Activated CD4-positive, alpha-beta T cell treated with anti-CD3 and anti-CD28 coated beads, Interleukin-2, amount 50 U/mL, for 1 hour (primary cell): Measurements from ENCODE around the gene MYO7A.

ENCODE experiments used
- DNase-seq: peaks from one replicate; pipeline ENCODE4 v3.0.0-alpha.2; 2020

The MYO7A gene

GRCh38 chr11:77112641-77113381, 15.2 kb upstream of the MYO7A start:
- no peak for DNase-seq

GRCh38 chr11:77113382-77114088, 14.5 kb upstream of the MYO7A start:
- DNase-seq: no peak

- no peak for DNase-seq
These were observed 14.0 kb upstream of the MYO7A start for GRCh38 chr11:77114089-77114463.

GRCh38 chr11:77115181-77115611, 12.8 kb upstream of the MYO7A start:
- no peak for DNase-seq

- no peak for DNase-seq
These were observed 12.1 kb upstream of the MYO7A start for GRCh38 chr11:77115956-77116355.

- DNase-seq: no peak
These were observed 10.6 kb upstream of the MYO7A start for GRCh38 chr11:77117492-77117891.

GRCh38 chr11:77118086-77118485, 10.0 kb upstream of the MYO7A start:
- DNase-seq: no peak

GRCh38 chr11:77118971-77119370, 9.1 kb upstream of the MYO7A start:
- DNase-seq: no peak

- DNase-seq: no peak
These were observed 8.5 kb upstream of the MYO7A start for GRCh38 chr11:77119531-77119936.

GRCh38 chr11:77120571-77120970, 7.5 kb upstream of the MYO7A start:
- no peak for DNase-seq

- DNase-seq: no peak
These were observed 6.9 kb upstream of the MYO7A start for GRCh38 chr11:77121096-77121640.

- no peak for DNase-seq
These were observed 6.0 kb upstream of the MYO7A start for GRCh38 chr11:77121876-77122575.

- DNase-seq: no peak
These were observed 5.4 kb upstream of the MYO7A start for GRCh38 chr11:77122576-77123212.

- no peak for DNase-seq
These were observed 4.5 kb upstream of the MYO7A start for GRCh38 chr11:77123591-77123990.

GRCh38 chr11:77124041-77124440, 4.0 kb upstream of the MYO7A start:
- DNase-seq: no peak

GRCh38 chr11:77124488-77124887, 3.6 kb upstream of the MYO7A start:
- no peak for DNase-seq

GRCh38 chr11:77125191-77125590, 2.9 kb upstream of the MYO7A start:
- no peak for DNase-seq

GRCh38 chr11:77125695-77126094, 2.4 kb upstream of the MYO7A start:
- DNase-seq: no peak

GRCh38 chr11:77126156-77126775, 1.8 kb upstream of the MYO7A start:
- no peak for DNase-seq

GRCh38 chr11:77126861-77127234, 1.2 kb upstream of the MYO7A start:
- DNase-seq: no peak

- peak; percentile 53 for DNase-seq
These were observed 673 bp upstream of the MYO7A start for GRCh38 chr11:77127235-77127911.
